ENCODE measurements around the gene CNTNAP5.

Gene CNTNAP5

GRCh38 chr2:124272261-124272841 lies 247.3 kb downstream of the CNTNAP5 start:
- no peak for DNase-seq

DNA sequence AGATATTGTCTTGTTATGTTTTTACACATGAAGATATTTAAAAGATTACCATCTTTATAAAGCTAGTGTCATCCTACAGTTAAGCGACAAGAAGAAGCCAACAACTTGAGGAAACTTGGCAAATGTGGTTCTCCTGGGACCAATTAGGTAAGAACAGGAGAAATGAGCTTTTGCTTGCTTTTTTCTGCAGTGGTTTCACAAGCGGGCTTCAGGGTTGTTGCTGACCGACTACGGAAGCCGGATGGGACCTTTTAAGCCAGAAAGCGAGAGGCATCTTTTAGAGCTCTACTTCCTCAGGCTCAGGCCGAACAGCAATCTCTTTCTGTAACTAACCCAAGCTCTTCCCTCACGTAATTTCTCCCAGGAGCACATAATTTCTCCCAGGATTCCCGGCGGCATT lies 256.5 kb downstream of the CNTNAP5 start:
- no peak for DNase-seq

DNA sequence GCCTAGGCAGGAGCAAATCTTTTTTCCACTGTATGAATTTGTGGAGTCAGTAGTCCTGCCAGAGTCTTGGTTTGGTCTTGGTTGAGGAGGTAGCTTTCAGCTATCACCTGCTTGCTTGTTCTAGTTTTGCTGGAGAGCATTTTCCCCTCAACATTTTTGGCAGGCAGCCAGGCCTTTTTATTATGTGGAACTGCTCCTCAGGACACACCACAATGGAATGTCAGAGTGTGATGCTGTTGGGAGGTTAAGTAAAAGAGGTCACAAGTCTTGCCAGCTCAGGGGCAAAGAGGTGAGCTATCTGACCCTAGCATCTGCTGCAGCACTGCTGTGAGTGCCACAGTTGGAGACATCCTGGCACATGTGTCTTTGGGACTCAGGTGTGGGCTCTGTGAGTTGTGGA lies 258.0 kb downstream of the CNTNAP5 start:
- no peak for DNase-seq

GRCh38 chr2:124286089-124286783 lies 261.1 kb downstream of the CNTNAP5 start:
- DNase-seq: no peak

DNA sequence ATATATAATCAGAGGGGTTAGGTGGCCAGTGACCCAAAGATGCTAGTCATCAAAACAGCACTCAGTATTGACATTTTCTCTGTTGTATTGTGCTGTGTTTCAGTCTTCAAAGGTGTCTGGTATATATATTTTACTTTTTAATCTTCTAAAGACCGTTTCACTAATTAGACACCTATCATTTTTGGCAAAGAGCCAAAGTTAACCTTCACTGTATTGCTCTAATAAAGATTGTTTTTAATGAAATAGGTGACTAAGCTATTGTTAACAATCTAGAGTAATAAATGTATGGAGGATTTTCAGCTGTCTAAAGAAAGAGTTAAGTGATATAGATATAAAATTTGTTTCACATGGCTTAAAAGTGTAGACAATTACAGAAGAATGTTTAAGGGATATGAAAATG lies 264.0 kb downstream of the CNTNAP5 start:
- DNase-seq: no peak

DNA sequence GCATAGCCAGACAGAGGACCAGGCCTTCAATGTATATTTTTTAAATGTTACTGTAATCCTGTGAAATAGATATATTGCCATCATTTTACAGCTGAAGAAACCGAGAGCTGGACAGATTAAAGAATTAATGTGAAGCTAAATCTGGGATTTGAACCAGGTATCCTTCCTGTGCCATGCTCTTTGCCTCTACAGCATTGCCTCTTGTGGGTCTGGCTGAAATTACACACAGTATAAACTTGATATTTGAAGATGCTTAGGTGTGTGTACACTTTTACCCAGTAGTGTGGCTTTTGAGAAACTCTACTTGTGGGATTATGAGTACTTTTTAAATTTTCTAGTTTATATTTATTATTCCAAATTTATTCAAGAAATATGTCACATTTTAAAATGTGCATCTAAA lies 264.5 kb downstream of the CNTNAP5 start:
- no peak for DNase-seq

GRCh38 chr2:124296470-124296869 lies 271.4 kb downstream of the CNTNAP5 start:
- no peak for DNase-seq

GRCh38 chr2:124301915-124302314 lies 276.8 kb downstream of the CNTNAP5 start:
- no peak for DNase-seq

DNA sequence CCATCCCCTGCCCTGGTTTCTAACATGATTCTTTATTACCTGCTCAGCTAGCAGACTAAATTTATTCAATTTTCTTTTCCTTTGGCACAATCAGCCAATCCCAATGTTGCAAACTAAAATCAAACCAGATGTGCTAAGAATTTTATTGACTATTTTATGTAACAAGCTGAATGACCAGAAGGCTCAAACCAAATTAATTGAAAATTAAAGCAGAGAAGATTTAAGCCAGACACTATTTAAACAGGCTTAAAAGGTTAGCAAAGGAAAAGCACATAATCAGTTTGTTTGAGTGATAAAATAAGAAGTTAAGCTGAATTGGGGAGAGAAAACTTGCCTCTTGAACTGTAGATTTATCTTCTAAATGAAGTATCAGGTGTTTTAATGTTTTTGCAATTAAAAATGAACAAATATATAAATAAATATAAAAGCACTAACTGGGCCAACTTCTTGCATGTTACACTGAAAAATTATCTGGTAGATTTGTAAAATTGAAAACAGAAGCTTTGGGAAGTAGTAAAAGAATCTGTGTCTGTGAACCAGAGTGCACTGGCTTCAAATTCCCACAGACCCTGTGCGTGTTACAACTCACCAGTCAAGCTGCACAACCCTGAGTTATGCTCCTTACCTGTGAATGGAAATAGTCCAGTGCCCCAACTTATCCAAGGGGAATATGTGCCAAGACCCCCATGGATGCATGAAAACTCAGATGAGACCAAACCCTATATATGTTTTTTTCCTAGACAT lies 283.4 kb downstream of the CNTNAP5 start:
- no peak for DNase-seq

DNA sequence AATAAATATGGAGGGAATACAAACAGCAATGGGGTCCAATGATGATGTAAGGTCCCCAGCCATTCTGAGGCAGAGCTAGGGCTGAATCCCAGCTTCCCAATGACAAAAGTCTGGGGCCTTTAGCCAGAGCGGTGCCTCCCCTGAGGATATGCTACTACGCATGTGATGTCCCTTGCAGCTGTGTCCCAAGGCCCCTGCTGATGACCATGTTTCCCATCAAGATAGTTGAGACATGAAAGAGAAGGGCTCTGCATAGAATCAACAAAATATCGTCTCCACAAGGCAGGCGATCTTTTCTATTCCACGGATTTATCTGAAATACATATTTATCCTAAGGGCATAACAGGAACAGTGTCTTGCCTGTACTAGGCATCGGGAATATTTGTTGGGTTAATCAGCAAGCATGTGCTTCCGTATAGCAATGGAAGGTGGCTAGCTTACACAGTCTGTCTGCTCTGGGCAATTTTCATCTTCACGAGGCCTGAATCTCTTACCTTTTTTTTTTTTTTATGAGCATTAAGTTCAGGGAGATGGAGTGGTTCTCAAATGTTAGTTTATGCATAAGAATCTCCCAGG lies 284.6 kb downstream of the CNTNAP5 start:
- no peak for DNase-seq

DNA sequence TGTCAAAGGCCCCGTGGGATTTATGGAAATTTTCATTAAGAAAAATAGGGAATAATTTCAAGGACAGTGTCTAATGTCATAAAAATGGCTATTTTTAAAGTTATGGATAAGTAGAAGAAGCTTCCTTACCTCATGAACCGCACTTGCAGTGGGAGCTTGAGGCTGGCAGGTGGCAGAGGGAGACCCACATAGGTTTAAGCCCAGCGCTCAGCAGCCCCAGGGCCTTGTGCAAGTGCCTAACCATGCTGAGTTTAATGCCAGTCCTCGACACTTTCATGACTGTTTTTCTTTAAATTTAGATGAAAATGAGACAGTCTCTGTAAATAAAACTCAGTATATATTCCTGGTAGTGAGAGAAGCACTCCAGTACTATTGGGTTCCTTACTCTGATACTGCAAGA lies 285.6 kb downstream of the CNTNAP5 start:
- DNase-seq: no peak

- DNase-seq: no peak
Observed at GRCh38 chr2:124314084-124314483, 289.0 kb downstream of the CNTNAP5 start.

- DNase-seq: no peak
Observed at GRCh38 chr2:124315221-124315880, 290.3 kb downstream of the CNTNAP5 start.

DNA sequence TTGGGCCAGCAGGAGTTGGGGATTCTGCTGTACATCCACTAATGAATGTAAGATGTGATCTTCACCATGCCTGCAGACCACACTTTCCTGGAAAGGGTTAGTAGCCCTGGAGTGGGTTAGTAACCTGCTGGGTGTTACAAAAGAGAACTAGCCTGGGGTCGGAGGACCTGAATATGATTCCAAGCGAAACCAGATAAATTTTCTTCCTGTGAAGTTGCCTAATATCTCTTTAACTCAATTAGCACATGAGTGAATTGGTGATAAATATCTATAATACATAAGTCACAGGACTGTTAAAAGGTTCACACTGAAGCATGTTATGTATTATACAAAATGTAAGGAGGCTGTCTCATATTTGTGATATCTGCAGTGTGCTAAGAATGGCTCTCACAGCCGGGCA lies 291.0 kb downstream of the CNTNAP5 start:
- no peak for DNase-seq

- peak; percentile 87 for DNase-seq
Observed at GRCh38 chr2:124316881-124317605, 292.0 kb downstream of the CNTNAP5 start.

GRCh38 chr2:124317628-124318027 lies 292.5 kb downstream of the CNTNAP5 start:
- DNase-seq: no peak

GRCh38 chr2:124318913-124319312 lies 293.8 kb downstream of the CNTNAP5 start:
- DNase-seq: no peak

DNA sequence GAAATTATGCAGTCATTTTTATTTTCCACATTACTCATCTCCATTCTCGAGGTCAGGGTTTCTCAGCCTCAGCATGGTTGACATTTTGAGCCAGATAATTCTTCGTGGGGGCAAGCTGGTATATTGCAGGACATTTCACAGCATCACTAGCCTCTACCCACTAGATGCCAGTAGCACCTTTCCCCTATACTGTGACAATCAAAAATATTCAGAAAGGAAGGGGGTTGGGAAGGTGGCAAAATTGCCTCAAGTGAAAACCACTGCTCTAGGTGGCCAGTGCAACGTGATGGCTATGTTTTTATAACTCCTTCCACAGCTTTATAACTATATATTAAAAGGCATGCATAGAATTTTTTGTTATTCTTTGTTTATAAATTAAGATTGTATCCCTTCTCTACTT lies 294.5 kb downstream of the CNTNAP5 start:
- DNase-seq: no peak

DNA sequence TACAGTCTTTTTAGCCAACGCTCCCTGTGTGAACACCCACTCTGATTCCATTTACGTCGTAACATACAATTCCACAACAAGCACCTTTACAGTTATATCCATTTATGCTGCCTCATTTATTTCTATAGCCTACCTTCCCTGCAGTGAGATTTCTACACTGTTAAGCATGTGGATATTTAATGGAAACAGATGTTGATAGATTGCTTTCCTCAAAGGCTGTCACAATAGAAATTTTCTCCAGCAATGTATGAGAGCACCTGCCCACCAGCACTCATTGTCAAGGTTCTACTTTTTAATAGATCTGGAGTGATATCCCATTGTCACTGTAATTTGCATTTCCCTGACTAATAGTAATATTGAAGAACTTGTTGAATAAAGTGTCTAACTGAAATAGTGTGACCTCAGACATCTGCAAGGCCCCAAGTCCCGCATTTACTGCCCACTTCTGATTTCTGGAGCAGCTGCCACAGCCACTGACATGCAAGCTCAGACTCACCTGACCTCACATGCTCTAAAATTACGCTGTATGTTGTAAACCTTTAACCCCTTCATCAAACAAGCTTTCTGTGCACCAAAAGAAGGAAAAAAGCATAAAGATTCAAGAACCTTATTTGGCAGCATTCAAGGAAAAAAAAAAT lies 295.1 kb downstream of the CNTNAP5 start:
- no peak for DNase-seq

DNA sequence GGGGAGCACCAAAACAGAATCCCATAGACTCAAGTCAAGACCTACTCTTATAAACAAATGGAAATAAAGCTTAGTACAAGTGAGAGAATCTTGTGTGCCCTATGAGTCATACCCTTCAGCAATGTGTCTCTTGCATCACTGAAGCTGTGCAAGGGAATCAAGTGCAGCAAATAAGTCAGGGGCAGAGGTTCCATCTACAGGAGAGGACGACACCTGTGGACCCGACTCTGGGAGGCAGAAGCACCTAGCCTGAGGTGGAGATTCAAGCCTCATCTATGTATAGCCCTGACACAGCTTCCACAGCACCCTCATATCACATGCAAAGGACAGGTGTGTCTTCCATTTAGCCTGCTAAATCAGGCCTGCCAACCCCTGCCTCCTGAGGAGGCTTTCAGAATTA lies 298.2 kb downstream of the CNTNAP5 start:
- no peak for DNase-seq

GRCh38 chr2:124325667-124326440 lies 300.8 kb downstream of the CNTNAP5 start:
- DNase-seq: peak; percentile 6

Measured in NCI-H1694 treated with DMSO at 0.1 percent for 48 hours (cell line).